Testis (tissue), 3 donors: Measurements from ENCODE around the gene MYO5B. TPM values are rescaled to one million over a fixed set of nuclear protein-coding genes. Genes with fewer than 3 reads are reported as not detected.

Source experiments
- DNase-seq: peaks from one replicate; pipeline ENCODE4 v3.0.0-alpha.2; 2019
- H3K27ac ChIP-seq, 2 donors: fragments of 200-600 bp; sonication (generic); one replicate each; pipeline ENCODE4 v1.5.1; 2019
- H3K27me3 ChIP-seq: fragments of 200-600 bp; sonication (generic); one replicate; pipeline ENCODE4 v1.5.1; 2019
- H3K36me3 ChIP-seq: fragments of 200-600 bp; sonication (generic); one replicate; pipeline ENCODE4 v1.5.1; 2017; ENCODE audit warnings: low read depth; ENCODE audit errors: missing control alignments
- H3K4me1 ChIP-seq: fragments of 200-600 bp; sonication (generic); one replicate; pipeline ENCODE4 v1.5.1; 2019
- H3K4me3 ChIP-seq, 2 donors: fragments of 200-600 bp; sonication (generic); one replicate each; pipeline ENCODE4 v1.5.1; 2017 to 2019
- H3K9me3 ChIP-seq: fragments of 200-600 bp; sonication (generic); one replicate; pipeline ENCODE4 v1.5.1; 2017
- POLR2A ChIP-seq: fragments of 450-650 bp; IDR thresholded peaks from one replicate; pipeline ENCODE4 v1.6.1; 2017; ENCODE audit warnings: antibody characterized with exemption, mild to moderate bottlenecking, moderate library complexity
- WGBS, 2 donors: methylation state at CpG; one replicate each; pipeline ENCODE4 v1.1.5; 2018; 5-methylcytosine and 5-hydroxymethylcytosine counted together
- intact Hi-C: fragments of 100-400 bp; cut with DNase I; formaldehyde crosslinking; loops from one replicate; pipeline ENCODE4 v1.15.1; 2023; ENCODE audit warnings: low total_unique reads
- polyA plus RNA-seq: library from polyadenylated mRNA; stranded (reverse); fragments of 350-450 nt; fragmentation: Illumina TruSeq; extraction: RNeasy Lipid Tissue Mini Kit (QIAGEN cat#74804); gene quantifications from one replicate; pipeline ENCODE4 v1.2.3, GENCODE V29; 2014; ENCODE audit warnings: low read depth, low replicate concordance; ENCODE audit not compliant: insufficient read depth
- total RNA-seq, 2 donors: library from RNA; depleted of rRNA; stranded (reverse); fragments of >200 nt; gene quantifications; one replicate each; pipeline ENCODE4 v1.2.3, GENCODE V29; 2016
- TF ChIP-seq, protein P1 (sequence below), 3 experiments: fragments of 450-650 bp in 2 of 3; fragments of 200-600 bp in 1 of 3; sonication (generic) in 1 of 3; IDR thresholded peaks; one replicate each; pipeline ENCODE4 v1.5.1; 2016 to 2019; ENCODE audit warnings: antibody characterized with exemption in 3 of 3, mild to moderate bottlenecking in 2 of 3, moderate library complexity in 1 of 3

MYO5B gene
- total and polyA plus RNA-seq, 3 donors from 2014 or later, result 24.8 to 31.8 (median 26.1) TPM

DNA sequence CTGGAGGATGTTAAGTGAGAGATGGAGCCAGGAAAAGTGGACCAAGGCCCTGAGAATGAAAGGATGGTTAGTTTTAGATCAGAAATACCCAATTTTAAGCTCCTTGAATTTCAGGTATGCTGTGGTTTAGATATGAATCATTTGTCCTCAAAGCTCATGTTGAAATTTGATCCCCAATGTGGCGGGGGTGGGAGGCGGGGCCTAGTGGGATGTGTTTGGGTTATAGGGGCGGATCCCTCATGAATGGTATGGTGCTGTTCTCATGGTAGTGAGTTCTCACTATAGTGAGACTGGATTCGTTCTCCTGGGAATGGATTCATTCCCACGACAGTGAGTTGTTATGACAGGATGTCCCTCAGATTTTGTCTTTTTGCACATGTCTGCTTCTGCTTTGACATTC, 11.4 kb downstream of the MYO5B start:
- Histone ChIP-seq H3K36me3 (no peaks in the 10 kb centered on the region), H3K27me3 (no peaks in the 10 kb centered on the region), H3K4me3 (no peak overlapping the region), H3K9me3 (no peaks in the 10 kb centered on the region), H3K27ac (no peak overlapping the region), H3K4me1 (no peaks in the 10 kb centered on the region)
- 84 to 89% methylated on average over 5 of the region's 5 CpGs for whole genome bisulfite sequencing, 2 donors
- DNase-seq, result no peak
- intact Hi-C loops, result no loop called here
- TF ChIP-seq, protein P1, sequence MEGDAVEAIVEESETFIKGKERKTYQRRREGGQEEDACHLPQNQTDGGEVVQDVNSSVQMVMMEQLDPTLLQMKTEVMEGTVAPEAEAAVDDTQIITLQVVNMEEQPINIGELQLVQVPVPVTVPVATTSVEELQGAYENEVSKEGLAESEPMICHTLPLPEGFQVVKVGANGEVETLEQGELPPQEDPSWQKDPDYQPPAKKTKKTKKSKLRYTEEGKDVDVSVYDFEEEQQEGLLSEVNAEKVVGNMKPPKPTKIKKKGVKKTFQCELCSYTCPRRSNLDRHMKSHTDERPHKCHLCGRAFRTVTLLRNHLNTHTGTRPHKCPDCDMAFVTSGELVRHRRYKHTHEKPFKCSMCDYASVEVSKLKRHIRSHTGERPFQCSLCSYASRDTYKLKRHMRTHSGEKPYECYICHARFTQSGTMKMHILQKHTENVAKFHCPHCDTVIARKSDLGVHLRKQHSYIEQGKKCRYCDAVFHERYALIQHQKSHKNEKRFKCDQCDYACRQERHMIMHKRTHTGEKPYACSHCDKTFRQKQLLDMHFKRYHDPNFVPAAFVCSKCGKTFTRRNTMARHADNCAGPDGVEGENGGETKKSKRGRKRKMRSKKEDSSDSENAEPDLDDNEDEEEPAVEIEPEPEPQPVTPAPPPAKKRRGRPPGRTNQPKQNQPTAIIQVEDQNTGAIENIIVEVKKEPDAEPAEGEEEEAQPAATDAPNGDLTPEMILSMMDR (IDR thresholded peaks at IDR 0.05), result no peak
- TF ChIP-seq POLR2A, result no peak

DNA sequence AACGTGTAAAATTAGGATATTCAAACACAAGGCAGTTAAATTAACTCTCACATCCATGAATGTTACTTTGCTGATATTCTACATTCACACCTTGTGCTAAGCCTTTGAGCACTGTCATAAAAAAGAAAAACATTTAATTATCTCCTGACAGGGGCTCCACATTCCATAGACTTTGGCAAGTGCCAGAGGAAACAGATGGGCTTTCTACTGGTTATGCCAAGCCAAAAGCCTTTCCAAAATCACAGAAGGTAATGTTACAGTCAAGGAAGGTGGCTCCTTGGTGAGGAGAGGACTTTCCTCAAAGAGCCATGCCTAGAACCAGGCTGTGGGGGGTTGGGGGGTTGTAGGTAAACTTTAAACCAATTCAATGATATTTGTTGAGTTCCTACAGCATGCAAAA, 12.4 kb downstream of the MYO5B start:
- intact Hi-C loops, result no loop called here

DNA sequence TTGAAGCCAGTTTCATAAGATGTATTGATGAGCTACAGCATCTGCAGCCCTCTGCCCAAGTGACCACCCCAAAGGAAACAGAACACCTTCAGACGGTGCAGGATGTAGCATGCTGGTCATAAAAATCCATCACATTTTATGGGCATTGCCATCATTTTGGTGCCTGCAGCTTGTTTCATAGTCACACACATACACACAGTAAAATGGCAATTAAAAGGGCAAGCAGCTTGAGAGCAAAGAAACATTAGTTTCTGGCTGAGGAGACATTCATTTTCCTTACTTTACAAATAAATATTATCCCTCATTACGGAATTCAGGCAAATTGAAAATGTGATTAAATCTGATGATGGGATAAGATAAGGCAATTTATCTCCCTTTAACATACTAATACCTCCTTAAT, 13.4 kb downstream of the MYO5B start:
- no peaks in the 10 kb centered on the region for H3K4me1 ChIP-seq
- intact Hi-C loops, result no loop called here
- no peak overlapping the region for H3K4me3 ChIP-seq
- no peaks in the 10 kb centered on the region for H3K27me3 ChIP-seq
- no peak for DNase-seq
- TF ChIP-seq, protein P1 (IDR thresholded peaks at IDR 0.05), result no peak
- no peak for TF ChIP-seq POLR2A
- no peaks in the 10 kb centered on the region for H3K36me3 ChIP-seq
- 62 to 65% methylated on average over 2 of the region's 2 CpGs for WGBS, 2 donors
- H3K9me3 ChIP-seq, result no peaks in the 10 kb centered on the region
- H3K27ac ChIP-seq, result no peak overlapping the region

More for the DNA sequence above, 12.4 kb downstream of the MYO5B start:
- H3K36me3 ChIP-seq, result no peaks in the 10 kb centered on the region
- H3K27me3 ChIP-seq, result no peaks in the 10 kb centered on the region
- no peaks in the 10 kb centered on the region for H3K4me1 ChIP-seq
- 21 to 44% methylated on average over 1 of the region's 1 CpG for WGBS, 2 donors
- DNase-seq, result no peak
- no peaks in the 10 kb centered on the region for H3K9me3 ChIP-seq
- TF ChIP-seq, protein P1 (IDR thresholded peaks at IDR 0.05), result no peak
- no peak for TF ChIP-seq POLR2A
- no peak overlapping the region for H3K27ac ChIP-seq
- H3K4me3 ChIP-seq, result no peak overlapping the region

DNA sequence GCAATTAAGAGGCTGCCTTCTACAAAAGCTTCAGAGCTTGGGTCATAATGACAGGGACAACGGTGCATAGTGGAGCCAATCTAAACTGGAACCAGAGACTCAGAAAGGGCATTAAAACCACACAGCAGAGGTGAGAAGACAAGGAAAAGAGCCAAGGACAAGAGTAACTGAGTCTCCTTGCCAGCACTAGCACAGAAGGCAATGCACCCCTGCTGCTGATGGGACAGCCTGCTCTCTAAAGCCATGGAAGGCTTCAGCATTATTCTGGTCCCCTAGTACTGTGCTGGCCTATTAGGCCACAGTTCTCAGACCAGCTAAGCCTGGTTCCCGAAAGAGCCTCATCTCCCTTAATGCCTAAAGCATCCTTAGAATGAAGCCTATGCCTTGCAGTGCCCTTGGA, 15.5 kb downstream of the MYO5B start:
- intact Hi-C loops, result no loop called here
- Histone ChIP-seq H3K27me3 (no peaks in the 10 kb centered on the region), H3K4me1 (no peaks in the 10 kb centered on the region), H3K36me3 (no peaks in the 10 kb centered on the region), H3K4me3 (no peak overlapping the region), H3K27ac (no peak overlapping the region), H3K9me3 (no peaks in the 10 kb centered on the region)
- no peak for DNase-seq
- TF ChIP-seq, protein P1 (IDR thresholded peaks at IDR 0.05), result no peak
- no peak for TF ChIP-seq POLR2A
- 92 to 97% methylated on average over 2 of the region's 2 CpGs for WGBS, 2 donors

DNA sequence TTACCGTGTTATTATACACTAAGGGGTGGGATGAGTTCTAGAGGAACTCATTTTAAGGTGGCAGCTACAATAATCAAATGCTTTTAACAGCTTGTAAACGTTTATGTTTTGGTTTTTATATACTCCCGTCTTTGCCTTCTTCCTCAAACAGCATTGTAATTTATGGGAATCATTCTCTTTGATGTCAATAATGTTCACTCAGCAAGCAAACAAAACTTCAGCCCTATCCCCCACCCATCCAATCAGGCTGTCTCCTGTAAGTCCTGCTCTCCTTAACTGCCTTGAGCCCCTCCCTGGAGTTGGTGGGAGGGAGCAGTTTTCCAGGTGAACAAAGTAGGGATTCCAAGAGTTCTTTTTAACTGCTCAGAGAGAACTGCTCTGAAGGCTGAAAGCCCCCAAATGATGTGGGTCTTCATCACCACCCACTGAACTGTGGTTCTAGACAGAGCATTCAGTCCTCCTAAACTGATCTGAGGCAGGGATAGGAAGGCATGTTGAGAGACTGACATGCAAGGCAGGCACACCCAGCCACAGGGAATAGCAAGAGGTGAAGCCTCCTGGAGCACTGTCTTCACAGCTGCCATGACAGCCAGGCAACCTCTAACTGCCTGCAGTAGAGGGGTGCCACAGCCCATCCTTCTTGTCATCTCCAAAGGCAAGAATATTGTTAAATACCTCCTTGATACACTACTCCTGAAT, 17.5 kb downstream of the MYO5B start:
- TF ChIP-seq, protein P1 (IDR thresholded peaks at IDR 0.05), result no peak
- TF ChIP-seq POLR2A, result no peak
- 55% methylated on average over 3 of the region's 3 CpGs for WGBS, 2 donors
- no peak overlapping the region for H3K4me3 ChIP-seq

More for the DNA sequence above, 17.5 kb downstream of the MYO5B start:
- no peaks in the 10 kb centered on the region for H3K9me3 ChIP-seq
- no peak overlapping the region for H3K27ac ChIP-seq
- no peaks in the 10 kb centered on the region for H3K36me3 ChIP-seq
- DNase-seq, result no peak
- no peaks in the 10 kb centered on the region for H3K27me3 ChIP-seq
- H3K4me1 ChIP-seq, result no peaks in the 10 kb centered on the region
- intact Hi-C loops, result no loop called here
